Measurements from ENCODE around the gene EML4. TPM values are rescaled to one million over a fixed set of nuclear protein-coding genes. Genes with fewer than 3 reads are reported as not detected.

Gene EML4
- total and polyA plus RNA-seq, 8 donors = 12.5 to 44.0 (median 33.2) TPM

GRCh38 chr2:42190191-42190590, 21.0 kb downstream of the EML4 start:
- WGBS, 2 donors = 75 to 77% methylated on average over 2 of the region's 2 CpGs
- peak overlapping the region in 1 of 4 donors; percentile 29 for H3K27ac ChIP-seq
- peaks cover 40 to 70% (median 43%) of the 10 kb centered on the region in 3 donors for H3K4me1 ChIP-seq
- no peaks in the 10 kb centered on the region for H3K36me3 ChIP-seq
- ATAC-seq = no peak
- intact Hi-C loops (cut with DNase I) = loop anchor here in 2 of 3 donors (10.0 kb wide), 1 partner anchor 95 kb away; no protein-coding TSS in a partner anchor
- no peaks in the 10 kb centered on the region for H3K9me3 ChIP-seq
- no peaks in the 10 kb centered on the region for H3K27me3 ChIP-seq
- DNase-seq = no peak
- no peak for TF ChIP-seq CTCF (IDR thresholded peaks at IDR 0.05)
- FAIRE-seq = no peak
- no peak overlapping the region for H3K4me3 ChIP-seq

GRCh38 chr2:42191285-42192009, 22.3 kb downstream of the EML4 start:
- peak overlapping the region in 2 of 4 donors; percentile 30 to 60 for H3K27ac ChIP-seq
- FAIRE-seq (no peak), ATAC-seq (peak; percentile 42 to 67 (median 62)), DNase-seq (no peak)
- no peak overlapping the region for H3K4me3 ChIP-seq
- WGBS, 2 donors = 32 to 34% methylated on average over 10 of the region's 10 CpGs
- no peaks in the 10 kb centered on the region for H3K27me3 ChIP-seq
- intact Hi-C loops (cut with DNase I) = loop anchor here in 2 of 3 donors (10.0 kb wide), 1 partner anchor 97 kb away; no protein-coding TSS in a partner anchor
- H3K9me3 ChIP-seq = no peaks in the 10 kb centered on the region
- no peaks in the 10 kb centered on the region for H3K36me3 ChIP-seq
- H3K4me1 ChIP-seq = peaks cover 40 to 73% (median 46%) of the 10 kb centered on the region in 3 donors
- TF ChIP-seq CTCF (IDR thresholded peaks at IDR 0.05) = no peak

GRCh38 chr2:42192010-42192373, 22.8 kb downstream of the EML4 start:
- TF ChIP-seq CTCF (IDR thresholded peaks at IDR 0.05) = no peak
- intact Hi-C loops (cut with DNase I) = loop anchor here in 2 of 3 donors (10.0 kb wide), 1 partner anchor 97 kb away; no protein-coding TSS in a partner anchor
- Histone ChIP-seq H3K27me3 (no peaks in the 10 kb centered on the region), H3K4me1 (peaks cover 39 to 73% (median 50%) of the 10 kb centered on the region in 3 donors), H3K36me3 (no peaks in the 10 kb centered on the region), H3K9me3 (no peaks in the 10 kb centered on the region), H3K27ac (peak overlapping the region in 2 of 4 donors; percentile 30 to 60), H3K4me3 (no peak overlapping the region)
- no peak for ATAC-seq
- FAIRE-seq = no peak
- no peak for DNase-seq
- WGBS, 2 donors = 81 to 89% methylated on average over 5 of the region's 5 CpGs

- no peaks in the 10 kb centered on the region for H3K36me3 ChIP-seq
- H3K4me3 ChIP-seq = no peak overlapping the region
- intact Hi-C loops (cut with DNase I) = loop anchor here in 2 of 3 donors (10.0 kb wide), 1 partner anchor 98 kb away; no protein-coding TSS in a partner anchor
- peaks cover 43 to 81% (median 57%) of the 10 kb centered on the region in 3 donors for H3K4me1 ChIP-seq
- TF ChIP-seq CTCF (IDR thresholded peaks at IDR 0.05) = no peak
- H3K9me3 ChIP-seq = no peaks in the 10 kb centered on the region
- H3K27me3 ChIP-seq = no peaks in the 10 kb centered on the region
- no peak for ATAC-seq
- 39 to 48% methylated on average over 3 of the region's 3 CpGs for WGBS, 2 donors
- peak overlapping the region in 2 of 4 donors; percentile 30 to 36 for H3K27ac ChIP-seq
- no peak for FAIRE-seq
- no peak for DNase-seq
Observed at GRCh38 chr2:42192652-42193566, 23.8 kb downstream of the EML4 start.
